ENCODE measurements around the gene FZD2. TPM values are rescaled to one million over a fixed set of nuclear protein-coding genes. Genes with fewer than 3 reads are reported as not detected.
A peak's percentile ranks its signal among the peaks of the same experiment; 100 is the strongest.

FZD2 gene
- polyA plus RNA-seq, 3 donors = 30.7 to 48.9 (median 38.2) TPM

GRCh38 chr17:44541884-44542581 is 15.3 kb upstream of the FZD2 start:
- no peak for DNase-seq

- DNase-seq = peak; percentile 88
Measured at GRCh38 chr17:44543213-44543904, 13.9 kb upstream of the FZD2 start.

GRCh38 chr17:44543905-44544523 is 13.3 kb upstream of the FZD2 start:
- no peak for DNase-seq

GRCh38 chr17:44546671-44547606 is 10.3 kb upstream of the FZD2 start:
- DNase-seq = no peak

GRCh38 chr17:44547625-44548267 is 9.5 kb upstream of the FZD2 start:
- peak; percentile 90 for DNase-seq

GRCh38 chr17:44548376-44549230 is 8.7 kb upstream of the FZD2 start:
- DNase-seq = no peak

- no peak for DNase-seq
Measured at GRCh38 chr17:44549686-44550085, 7.6 kb upstream of the FZD2 start.

- DNase-seq = no peak
Measured at GRCh38 chr17:44552361-44552760, 4.9 kb upstream of the FZD2 start.

GRCh38 chr17:44555099-44555498 is 2.2 kb upstream of the FZD2 start:
- no peak for DNase-seq

- DNase-seq = peak; percentile 81
Measured at GRCh38 chr17:44556166-44556831, 985 bp upstream of the FZD2 start.

GRCh38 chr17:44557651-44558285 is 484 bp downstream of the FZD2 start:
- no peak for DNase-seq

- DNase-seq = no peak
Measured at GRCh38 chr17:44558334-44558709, 1.0 kb downstream of the FZD2 start.

- DNase-seq = no peak
Measured at GRCh38 chr17:44558710-44559633, 1.7 kb downstream of the FZD2 start.

GRCh38 chr17:44559634-44560554 is 2.6 kb downstream of the FZD2 start:
- DNase-seq = no peak

GRCh38 chr17:44561237-44561623 is 3.9 kb downstream of the FZD2 start:
- DNase-seq = no peak

GRCh38 chr17:44564429-44564828 is 7.1 kb downstream of the FZD2 start:
- DNase-seq = no peak

- DNase-seq = no peak
Measured at GRCh38 chr17:44565866-44566443, 8.7 kb downstream of the FZD2 start.

All from renal pelvis (tissue), 4 donors.